ENCODE measurements around the gene KCNIP1.

DNA sequence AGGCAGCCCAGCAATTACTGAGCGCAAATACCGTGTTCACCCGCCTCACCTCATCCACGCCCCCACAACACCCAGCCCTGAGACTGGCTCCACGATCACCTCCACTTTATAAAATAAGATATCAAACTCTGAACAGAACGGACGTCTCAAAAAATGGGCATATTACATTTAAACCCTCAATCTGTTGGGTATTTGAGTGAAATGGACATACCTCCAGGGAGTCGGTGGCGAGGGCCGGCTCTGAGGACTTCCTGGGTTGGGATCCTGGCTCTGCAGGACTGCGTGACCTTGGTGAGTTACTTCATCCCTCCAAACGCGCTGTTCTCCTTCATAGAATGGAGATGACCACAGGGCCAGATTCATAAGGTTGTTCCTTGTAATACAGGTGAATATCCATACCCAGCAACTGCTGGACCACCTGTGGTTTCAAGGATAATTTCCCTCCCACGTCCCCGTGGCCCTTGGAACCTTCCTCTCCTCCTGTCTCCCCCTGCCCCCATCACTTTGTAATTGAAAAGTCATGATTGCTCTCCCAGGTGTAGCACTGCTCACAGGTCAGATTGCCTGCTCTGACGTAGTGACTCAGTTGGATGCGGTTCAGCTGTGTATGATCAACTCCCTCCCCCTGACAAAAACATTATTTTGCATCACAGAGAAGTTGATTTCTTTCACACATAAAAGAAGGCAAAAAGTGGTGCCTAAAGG is 135.6 kb downstream of the KCNIP1 start:
- TF ChIP-seq POLR2A (IDR thresholded peaks at IDR 0.05; ENCODE audit: low read length) (no peak), GATA1 (IDR thresholded peaks at IDR 0.05; ENCODE audit: low read depth, low read length) (no peak)

Measured in erythroblast (primary cell).